IPS DF 6.9 (cell line): Measurements from ENCODE around the gene DAGLA.

Experiments used
- DNase-seq: peaks from one replicate; pipeline ENCODE4 v3.0.0-alpha.2; 2013; ENCODE audit warnings: low read depth, low spot score
- H3K27ac ChIP-seq: one replicate; pipeline ENCODE4 v1.5.1; 2013; ENCODE audit warnings: low read length, control low read depth
- H3K27me3 ChIP-seq: 2 replicates; pipeline ENCODE4 v1.6.1; 2013; ENCODE audit warnings: mild to moderate bottlenecking, low read length; ENCODE audit not compliant: control insufficient read depth, insufficient read depth
- H3K36me3 ChIP-seq: 2 replicates; pipeline ENCODE4 v1.6.1; 2013; ENCODE audit warnings: low read length; ENCODE audit not compliant: control insufficient read depth, insufficient read depth
- H3K4me1 ChIP-seq: 2 replicates; pipeline ENCODE4 v1.6.1; 2013; ENCODE audit warnings: low read length; ENCODE audit not compliant: control insufficient read depth, insufficient read depth
- H3K4me3 ChIP-seq: 2 replicates; pipeline ENCODE4 v1.5.1; 2013; ENCODE audit warnings: mild to moderate bottlenecking, low read length
- H3K9me3 ChIP-seq: 2 replicates; pipeline ENCODE4 v1.6.1; 2013; ENCODE audit warnings: low read length, inconsistent platforms; ENCODE audit not compliant: control insufficient read depth, insufficient read depth
- WGBS: extraction: QIAGEN DNeasy Blood & Tissue Kit; methylation state at CpG from one replicate; pipeline ENCODE4 v1.1.7; 2013; ENCODE audit warnings: mixed read lengths, missing lambda C conversion rate; ENCODE audit not compliant: insufficient read length, insufficient coverage; 5-methylcytosine and 5-hydroxymethylcytosine counted together

The DAGLA gene

GRCh38 chr11:61682906-61683675 is 2.9 kb downstream of the DAGLA start:
- no peaks in the 10 kb centered on the region for H3K36me3 ChIP-seq
- no CpG with 5 or more reads among the region's 11 CpGs for WGBS
- H3K4me1 ChIP-seq, result peaks cover 3% of the 10 kb centered on the region; the same call in 1 of the 2 replicates
- H3K4me3 ChIP-seq, result no peak overlapping the region
- H3K27me3 ChIP-seq, result no peaks in the 10 kb centered on the region; the same call in 1 of the 2 replicates
- no peaks in the 10 kb centered on the region for H3K9me3 ChIP-seq
- H3K27ac ChIP-seq, result no peak overlapping the region
- no peak for DNase-seq

GRCh38 chr11:61683961-61684869 is 4.0 kb downstream of the DAGLA start:
- no peaks in the 10 kb centered on the region for H3K36me3 ChIP-seq
- no peaks in the 10 kb centered on the region; the same call in 1 of the 2 replicates for H3K27me3 ChIP-seq
- no CpG with 5 or more reads among the region's 27 CpGs for WGBS
- H3K9me3 ChIP-seq, result no peaks in the 10 kb centered on the region
- DNase-seq, result no peak
- H3K4me3 ChIP-seq, result no peak overlapping the region
- H3K4me1 ChIP-seq, result peaks cover 3% of the 10 kb centered on the region
- no peak overlapping the region for H3K27ac ChIP-seq

GRCh38 chr11:61684870-61685616 is 4.9 kb downstream of the DAGLA start:
- WGBS, result no CpG with 5 or more reads among the region's 14 CpGs
- Histone ChIP-seq H3K27me3 (no peaks in the 10 kb centered on the region; the same call in 1 of the 2 replicates), H3K4me1 (peaks cover 3% of the 10 kb centered on the region), H3K27ac (no peak overlapping the region), H3K4me3 (no peak overlapping the region), H3K36me3 (no peaks in the 10 kb centered on the region), H3K9me3 (no peaks in the 10 kb centered on the region)
- DNase-seq, result no peak

GRCh38 chr11:61685617-61685967 is 5.4 kb downstream of the DAGLA start:
- no CpG with 5 or more reads among the region's 9 CpGs for WGBS
- Histone ChIP-seq H3K4me3 (no peak overlapping the region), H3K4me1 (peaks cover 2% of the 10 kb centered on the region), H3K27me3 (no peaks in the 10 kb centered on the region; the same call in 1 of the 2 replicates), H3K9me3 (no peaks in the 10 kb centered on the region), H3K27ac (no peak overlapping the region), H3K36me3 (no peaks in the 10 kb centered on the region)
- DNase-seq, result no peak

GRCh38 chr11:61686066-61686465 is 5.9 kb downstream of the DAGLA start:
- no peaks in the 10 kb centered on the region for H3K9me3 ChIP-seq
- no CpG with 5 or more reads among the region's 8 CpGs for WGBS
- H3K27ac ChIP-seq, result no peak overlapping the region
- no peak for DNase-seq
- H3K4me3 ChIP-seq, result no peak overlapping the region
- H3K36me3 ChIP-seq, result no peaks in the 10 kb centered on the region
- no peaks in the 10 kb centered on the region for H3K27me3 ChIP-seq
- H3K4me1 ChIP-seq, result peaks cover 5% of the 10 kb centered on the region

GRCh38 chr11:61686469-61686868 is 6.3 kb downstream of the DAGLA start:
- Histone ChIP-seq H3K36me3 (no peaks in the 10 kb centered on the region), H3K4me1 (peaks cover 7% of the 10 kb centered on the region), H3K27me3 (no peaks in the 10 kb centered on the region), H3K9me3 (no peaks in the 10 kb centered on the region), H3K27ac (no peak overlapping the region), H3K4me3 (no peak overlapping the region)
- DNase-seq, result no peak
- no CpG with 5 or more reads among the region's 8 CpGs for WGBS

- no peak overlapping the region for H3K4me3 ChIP-seq
- H3K27ac ChIP-seq, result no peak overlapping the region
- no CpG with 5 or more reads among the region's 11 CpGs for WGBS
- H3K4me1 ChIP-seq, result peaks cover 9% of the 10 kb centered on the region
- H3K36me3 ChIP-seq, result no peaks in the 10 kb centered on the region
- no peaks in the 10 kb centered on the region for H3K9me3 ChIP-seq
- no peaks in the 10 kb centered on the region for H3K27me3 ChIP-seq
- DNase-seq, result no peak
Observed at GRCh38 chr11:61687420-61687819, 7.2 kb downstream of the DAGLA start.

GRCh38 chr11:61688365-61689163 is 8.4 kb downstream of the DAGLA start:
- H3K27ac ChIP-seq, result no peak overlapping the region

GRCh38 chr11:61689164-61689496 is 8.9 kb downstream of the DAGLA start:
- no peak overlapping the region for H3K27ac ChIP-seq
- WGBS, result no CpG with 5 or more reads among the region's 3 CpGs
- H3K36me3 ChIP-seq, result no peaks in the 10 kb centered on the region
- no peaks in the 10 kb centered on the region for H3K27me3 ChIP-seq
- H3K4me1 ChIP-seq, result peaks cover 9% of the 10 kb centered on the region
- no peaks in the 10 kb centered on the region for H3K9me3 ChIP-seq
- H3K4me3 ChIP-seq, result no peak overlapping the region
- DNase-seq, result no peak

More at GRCh38 chr11:61688365-61689163, 8.4 kb downstream of the DAGLA start:
- H3K4me1 ChIP-seq, result peaks cover 7% of the 10 kb centered on the region
- H3K36me3 ChIP-seq, result no peaks in the 10 kb centered on the region
- H3K4me3 ChIP-seq, result no peak overlapping the region
- H3K9me3 ChIP-seq, result no peaks in the 10 kb centered on the region
- H3K27me3 ChIP-seq, result no peaks in the 10 kb centered on the region
- WGBS, result no CpG with 5 or more reads among the region's 19 CpGs
- no peak for DNase-seq
